ENCODE data around the gene ST6GALNAC1. TPM values are rescaled to one million over a fixed set of nuclear protein-coding genes. Genes with fewer than 3 reads are reported as not detected.

The ST6GALNAC1 gene
- total and polyA plus RNA-seq, 2 of the 8 experiments (the other 6 are each of a cell fraction or from before 2014, with no cell fraction given): not detected

GRCh38 chr17:76575570-76575969 is 68.0 kb downstream of the ST6GALNAC1 start:
- H4K20me1 ChIP-seq (replicated peaks in 1 of 2; ENCODE audit: control insufficient read depth in 1 of 2, insufficient read depth in 2 of 2, low read length in 2 of 2): no peaks in the 10 kb centered on the region
- H3K18ac ChIP-seq (ENCODE audit: extremely low read depth, low read length): no peak overlapping the region
- no peaks in the 10 kb centered on the region for H3K36me3 ChIP-seq (ENCODE audit: control insufficient read depth in 2 of 4, insufficient read depth in 4 of 4, low read length in 3 of 4)
- H3K23me2 ChIP-seq (ENCODE audit: low read depth, low read length): no peaks in the 10 kb centered on the region
- H3K56ac ChIP-seq (replicated peaks; ENCODE audit: insufficient read length, low read depth, low read length): no peak overlapping the region
- H2BK15ac ChIP-seq (ENCODE audit: low read length): no peak overlapping the region
- no peak overlapping the region for H3K4me2 ChIP-seq (ENCODE audit: insufficient read depth in 1 of 2, low read depth in 2 of 2, low read length in 2 of 2)
- H3K4me1 ChIP-seq (replicated peaks in 1 of 4; ENCODE audit: control insufficient read depth in 3 of 4, insufficient read depth in 4 of 4, low read length in 3 of 4): no peaks in the 10 kb centered on the region
- 78% methylated on average over 5 of the region's 5 CpGs; no CpG with 5 or more reads in 1 of the 2 experiments for WGBS, 2 experiments (ENCODE audit: extremely low coverage in 1 of 2, insufficient coverage in 1 of 2, insufficient read length in 1 of 2, insufficient replicate concordance in 2 of 2, low coverage in 1 of 2, low lambda C conversion rate in 2 of 2, missing lambda C conversion rate in 1 of 2)
- no peak overlapping the region for H3K9ac ChIP-seq (replicated peaks in 1 of 4; ENCODE audit: extremely low read depth in 1 of 4, low read depth in 3 of 4, low read length in 3 of 4)
- no peak overlapping the region for H2BK5ac ChIP-seq (ENCODE audit: low read depth, low read length)
- ChIA-PET POLR2A (ENCODE audit: partially characterized antibody) (interaction anchor here (1.5 to 6.0 kb wide), 3 partner anchors 8 to 17 kb away, joined by 3 to 40 read pairs (median 31); no protein-coding TSS in a partner anchor), CTCF (ENCODE audit: partially characterized antibody) (interaction anchor here (0.6 to 6.3 kb wide), 9 partner anchors 9 to 110 kb away, joined by 3 to 25 read pairs (median 4); no protein-coding TSS in a partner anchor)
- H3K23ac ChIP-seq (ENCODE audit: insufficient read length): no peak overlapping the region
- no peak overlapping the region for H3K4me3 ChIP-seq (ENCODE audit: extremely low read depth in 1 of 4, insufficient read depth in 2 of 4, low read depth in 3 of 4, low read length in 4 of 4)
- H4K5ac ChIP-seq (ENCODE audit: insufficient read length, low read depth, low read length): no peak overlapping the region
- no peak overlapping the region for H3K27ac ChIP-seq (ENCODE audit: low read depth, low read length)
- FAIRE-seq (no peak), DNase-seq (ENCODE audit: low read depth in 1 of 2, low spot score in 2 of 2) (no peak)
- no peak overlapping the region for H2AK5ac ChIP-seq (ENCODE audit: low read depth, low read length)
- H2BK20ac ChIP-seq (ENCODE audit: low read length): no peak overlapping the region
- H2BK12ac ChIP-seq (ENCODE audit: low read depth, low read length): no peak overlapping the region
- H3K27me3 ChIP-seq (replicated peaks in 1 of 4; ENCODE audit: control insufficient read depth in 3 of 4, extremely low read depth in 1 of 4, insufficient read depth in 3 of 4, low read length in 3 of 4): peaks cover 0 to 14% (median 12%) of the 10 kb centered on the region in 4 experiments; a peak in 4 of 7 replicates
- H3K9me3 ChIP-seq (ENCODE audit: insufficient read depth in 2 of 2, low read depth in 1 of 2, low read length in 1 of 2): no peaks in the 10 kb centered on the region
- no peak overlapping the region for H2BK120ac ChIP-seq (replicated peaks; ENCODE audit: low read depth, low read length)
- no peak overlapping the region for H3K4ac ChIP-seq (replicated peaks; ENCODE audit: insufficient read length, low read depth, low read length)
- H3K79me2 ChIP-seq (ENCODE audit: control insufficient read depth in 1 of 2, insufficient read depth in 2 of 2, low read length in 2 of 2): no peaks in the 10 kb centered on the region
- no peak overlapping the region for H4K8ac ChIP-seq (ENCODE audit: extremely low read depth, insufficient read depth, low read length)
- H3K14ac ChIP-seq (ENCODE audit: insufficient read length): no peak overlapping the region
- H4K91ac ChIP-seq (replicated peaks; ENCODE audit: insufficient read length, low read length): no peak overlapping the region
- no peak overlapping the region for H2AFZ ChIP-seq (ENCODE audit: low read length)
- no peaks in the 10 kb centered on the region for H3K79me1 ChIP-seq (ENCODE audit: low read depth, low read length)
- no peak for TF ChIP-seq SP1 (IDR thresholded peaks at IDR 0.05; ENCODE audit: low read depth, low read length)
- TF ChIP-seq SIN3A (conservative IDR thresholded peaks at IDR 0.05 in 1 of 2, IDR thresholded peaks at IDR 0.05 in 1 of 2; ENCODE audit: low read depth in 1 of 2, low read length in 2 of 2): no peak
- no peak for TF ChIP-seq EP300 (IDR thresholded peaks at IDR 0.05; ENCODE audit: borderline replicate concordance in 1 of 2, low read depth in 2 of 2, low read length in 2 of 2)
- TF ChIP-seq HDAC2 (IDR thresholded peaks at IDR 0.05; ENCODE audit: borderline replicate concordance in 1 of 2, low read depth in 2 of 2, low read length in 2 of 2): no peak
- TF ChIP-seq, protein P1, sequence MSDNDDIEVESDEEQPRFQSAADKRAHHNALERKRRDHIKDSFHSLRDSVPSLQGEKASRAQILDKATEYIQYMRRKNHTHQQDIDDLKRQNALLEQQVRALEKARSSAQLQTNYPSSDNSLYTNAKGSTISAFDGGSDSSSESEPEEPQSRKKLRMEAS (IDR thresholded peaks at IDR 0.05): no peak
- TF ChIP-seq SP2 (IDR thresholded peaks at IDR 0.05; ENCODE audit: low read length): no peak
- TF ChIP-seq, protein P2, sequence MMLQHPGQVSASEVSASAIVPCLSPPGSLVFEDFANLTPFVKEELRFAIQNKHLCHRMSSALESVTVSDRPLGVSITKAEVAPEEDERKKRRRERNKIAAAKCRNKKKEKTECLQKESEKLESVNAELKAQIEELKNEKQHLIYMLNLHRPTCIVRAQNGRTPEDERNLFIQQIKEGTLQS (IDR thresholded peaks at IDR 0.05; ENCODE audit: insufficient read depth, low read depth, low read length): no peak
- no peak for TF ChIP-seq FOSL1 (IDR thresholded peaks at IDR 0.05; ENCODE audit: insufficient read depth, low read depth, low read length)
- no peak for TF ChIP-seq CHD2 (IDR thresholded peaks at IDR 0.05; ENCODE audit: low read length)
- TF ChIP-seq CHD1 (IDR thresholded peaks at IDR 0.05; ENCODE audit: low read depth, low read length): no peak
